SU-DHL-6 (cell line): ENCODE measurements around the gene INMT.

Experiments used
- H2AFZ ChIP-seq: fragments of 200-600 bp; sonication (generic); 2 replicates; pipeline ENCODE4 v1.6.1; 2014; ENCODE audit warnings: low read depth, mild to moderate bottlenecking, moderate library complexity, mixed read lengths, antibody characterized with exemption, low read length; ENCODE audit not compliant: severe bottlenecking
- H3F3A ChIP-seq: fragments of 200-600 bp; shearing (Covaris generic); 2 replicates; pipeline ENCODE4 v1.6.0; 2016; ENCODE audit warnings: antibody characterized with exemption, mild to moderate bottlenecking; ENCODE audit not compliant: insufficient read depth
- H3K27ac ChIP-seq: fragments of 200-600 bp; sonication (generic); 2 replicates; pipeline ENCODE4 v1.5.1; 2016; ENCODE audit warnings: low read depth, mild to moderate bottlenecking, low read length, moderate library complexity, mixed read lengths
- H3K27me3 ChIP-seq: fragments of 200-600 bp; sonication (generic), shearing (Covaris generic); 2 replicates; pipeline ENCODE4 v1.6.0; 2014; ENCODE audit warnings: mild to moderate bottlenecking, low read length
- H3K36me3 ChIP-seq: fragments of 200-600 bp; sonication (generic); 2 replicates; pipeline ENCODE4 v1.6.1; 2014; ENCODE audit warnings: mild to moderate bottlenecking, low read length, mixed read lengths
- H3K4me2 ChIP-seq: fragments of 300-600, 200-600 bp; shearing (Covaris generic), sonication (generic); 2 replicates; pipeline ENCODE4 v1.6.0; 2014; ENCODE audit warnings: low read length, low read depth, mild to moderate bottlenecking; ENCODE audit not compliant: poor library complexity, severe bottlenecking
- H3K4me3 ChIP-seq: fragments of 200-600 bp; sonication (generic); 2 replicates; pipeline ENCODE4 v1.5.1; 2014; ENCODE audit warnings: antibody characterized with exemption, low read length, mild to moderate bottlenecking, mixed read lengths; ENCODE audit not compliant: insufficient read depth, poor library complexity, severe bottlenecking
- H3K79me2 ChIP-seq: fragments of 200-600 bp; sonication (generic); 2 replicates; pipeline ENCODE4 v1.6.1; 2014; ENCODE audit warnings: mild to moderate bottlenecking, low read length, moderate library complexity; ENCODE audit not compliant: insufficient read depth
- H3K9ac ChIP-seq: fragments of 200-600 bp; sonication (generic); 2 replicates; pipeline ENCODE4 v1.7.0; 2014; ENCODE audit warnings: mild to moderate bottlenecking, low read length
- H3K9me2 ChIP-seq: fragments of 200-600 bp; sonication (generic); replicated peaks from 2 replicates; pipeline ENCODE4 v1.6.1; 2014; ENCODE audit warnings: low read length; ENCODE audit not compliant: insufficient read depth
- H3K9me3 ChIP-seq: fragments of 200-600 bp; sonication (generic); 2 replicates; pipeline ENCODE4 v1.6.1; 2014; ENCODE audit warnings: low read length, mixed read lengths; ENCODE audit not compliant: insufficient read depth
- H4K20me1 ChIP-seq: fragments of 200-600 bp; sonication (generic); 2 replicates; pipeline ENCODE4 v1.6.1; 2014; ENCODE audit warnings: low read depth, mild to moderate bottlenecking, antibody characterized with exemption, low read length, moderate library complexity, mixed read lengths
- EZH2phosphoT487 ChIP-seq: fragments of 200-600 bp; sonication (generic), shearing (Covaris generic); conservative IDR thresholded peaks from 2 replicates; pipeline ENCODE4 v1.6.1; 2018; ENCODE audit warnings: mild to moderate bottlenecking, antibody characterized with exemption, low read length, moderate library complexity, mixed read lengths
- TF ChIP-seq, protein P1 (sequence below): fragments of 200-600 bp; sonication (generic); IDR thresholded peaks from one replicate; pipeline ENCODE4 v1.5.1; 2017; ENCODE audit warnings: antibody characterized with exemption, mild to moderate bottlenecking, low read length, moderate library complexity; ENCODE audit not compliant: insufficient read depth, poor library complexity, severe bottlenecking

The INMT gene

DNA sequence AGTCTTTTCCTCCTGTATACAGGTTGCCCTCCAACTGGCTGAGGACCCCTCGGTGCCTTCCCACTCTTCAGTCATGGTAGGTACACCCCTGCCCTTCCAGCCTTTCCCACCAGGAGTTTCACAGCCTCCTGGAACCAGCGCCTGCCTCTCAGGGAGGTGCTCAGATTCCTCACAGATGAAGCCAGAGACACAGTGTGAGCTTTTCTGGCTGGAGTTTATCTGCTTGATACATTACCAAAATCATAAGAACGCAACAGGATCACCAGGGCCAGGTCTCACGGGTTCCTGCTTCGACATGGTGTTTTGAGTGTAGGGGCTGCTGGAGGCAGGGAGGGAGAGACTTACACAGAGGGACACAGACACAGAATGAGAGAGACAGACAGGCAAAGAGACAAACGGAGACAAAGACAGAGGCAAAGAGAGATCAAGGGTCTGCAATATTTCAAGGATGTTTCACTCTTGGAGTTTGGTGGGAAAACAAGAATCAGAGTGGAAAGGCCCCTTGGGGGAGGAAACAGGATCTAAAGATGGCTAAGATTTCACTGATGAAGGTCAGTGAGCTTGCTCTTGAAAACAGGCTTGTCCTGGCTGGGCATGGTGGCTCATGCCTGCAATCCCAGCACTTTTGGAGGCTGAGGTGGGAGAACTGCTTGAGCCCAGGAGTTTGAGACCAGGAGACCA lies 6.5 kb upstream of the INMT start:
- Histone ChIP-seq H3K27me3 (no peaks in the 10 kb centered on the region), H2AFZ (no peak overlapping the region), H3K9me3 (no peaks in the 10 kb centered on the region), H3K9ac (no peak overlapping the region), H3K36me3 (no peaks in the 10 kb centered on the region), H4K20me1 (no peaks in the 10 kb centered on the region), H3K4me3 (no peak overlapping the region), H3K4me2 (no peak overlapping the region), H3K27ac (no peak overlapping the region), H3K79me2 (no peaks in the 10 kb centered on the region), H3F3A (no peaks in the 10 kb centered on the region), H3K9me2 (no peaks in the 10 kb centered on the region)
- TF ChIP-seq EZH2phosphoT487 = no peak
- TF ChIP-seq, protein P1, sequence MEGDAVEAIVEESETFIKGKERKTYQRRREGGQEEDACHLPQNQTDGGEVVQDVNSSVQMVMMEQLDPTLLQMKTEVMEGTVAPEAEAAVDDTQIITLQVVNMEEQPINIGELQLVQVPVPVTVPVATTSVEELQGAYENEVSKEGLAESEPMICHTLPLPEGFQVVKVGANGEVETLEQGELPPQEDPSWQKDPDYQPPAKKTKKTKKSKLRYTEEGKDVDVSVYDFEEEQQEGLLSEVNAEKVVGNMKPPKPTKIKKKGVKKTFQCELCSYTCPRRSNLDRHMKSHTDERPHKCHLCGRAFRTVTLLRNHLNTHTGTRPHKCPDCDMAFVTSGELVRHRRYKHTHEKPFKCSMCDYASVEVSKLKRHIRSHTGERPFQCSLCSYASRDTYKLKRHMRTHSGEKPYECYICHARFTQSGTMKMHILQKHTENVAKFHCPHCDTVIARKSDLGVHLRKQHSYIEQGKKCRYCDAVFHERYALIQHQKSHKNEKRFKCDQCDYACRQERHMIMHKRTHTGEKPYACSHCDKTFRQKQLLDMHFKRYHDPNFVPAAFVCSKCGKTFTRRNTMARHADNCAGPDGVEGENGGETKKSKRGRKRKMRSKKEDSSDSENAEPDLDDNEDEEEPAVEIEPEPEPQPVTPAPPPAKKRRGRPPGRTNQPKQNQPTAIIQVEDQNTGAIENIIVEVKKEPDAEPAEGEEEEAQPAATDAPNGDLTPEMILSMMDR = no peak

DNA sequence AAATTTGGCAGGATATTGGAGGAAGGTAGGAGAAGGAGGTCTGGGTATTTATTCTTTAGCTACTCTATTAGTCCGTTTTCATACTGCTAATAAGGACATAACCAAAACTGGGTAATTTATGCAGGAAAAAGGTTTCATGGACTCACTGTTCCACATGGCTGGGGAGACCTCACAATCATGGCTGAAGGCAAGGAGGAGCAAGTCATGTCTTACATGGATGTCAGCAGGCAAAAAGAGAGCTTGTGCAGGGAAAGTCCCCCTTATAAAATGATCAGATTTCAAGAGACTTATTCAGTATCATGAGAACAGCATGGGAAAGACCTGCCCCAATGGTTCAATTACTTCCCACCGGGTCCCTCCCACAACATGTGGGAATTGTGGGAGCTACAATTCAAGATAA lies 1.9 kb upstream of the INMT start:
- no peak overlapping the region for H3K27ac ChIP-seq
- H3K9ac ChIP-seq = no peak overlapping the region
- H3K79me2 ChIP-seq = no peaks in the 10 kb centered on the region
- no peaks in the 10 kb centered on the region for H3K27me3 ChIP-seq
- H3F3A ChIP-seq = no peaks in the 10 kb centered on the region
- H2AFZ ChIP-seq = no peak overlapping the region
- TF ChIP-seq, protein P1 = no peak
- no peak for TF ChIP-seq EZH2phosphoT487
- H4K20me1 ChIP-seq = no peaks in the 10 kb centered on the region
- H3K36me3 ChIP-seq = no peaks in the 10 kb centered on the region
- H3K4me2 ChIP-seq = no peak overlapping the region
- H3K4me3 ChIP-seq = no peak overlapping the region
- no peaks in the 10 kb centered on the region for H3K9me2 ChIP-seq
- no peaks in the 10 kb centered on the region for H3K9me3 ChIP-seq

- Histone ChIP-seq H3K79me2 (no peaks in the 10 kb centered on the region), H3K9me2 (no peaks in the 10 kb centered on the region), H3K36me3 (no peaks in the 10 kb centered on the region), H2AFZ (no peak overlapping the region), H3K27ac (no peak overlapping the region), H3K4me2 (no peak overlapping the region), H3K4me3 (no peak overlapping the region), H3K9ac (no peak overlapping the region), H4K20me1 (no peaks in the 10 kb centered on the region), H3F3A (no peaks in the 10 kb centered on the region), H3K27me3 (no peaks in the 10 kb centered on the region), H3K9me3 (no peaks in the 10 kb centered on the region)
- TF ChIP-seq, protein P1 = no peak
- TF ChIP-seq EZH2phosphoT487 = no peak
Measured at GRCh38 chr7:30750683-30751650, 968 bp upstream of the INMT start.
